Adrenal gland (tissue), 12 donors: ENCODE measurements around the gene FHIT. TPM values are rescaled to one million over a fixed set of nuclear protein-coding genes. Genes with fewer than 3 reads are reported as not detected.

Experiments
- DNase-seq, 7 donors: peaks; one replicate each; pipeline ENCODE4 v3.0.0-alpha.2; 2019 to 2020
- H3K27ac ChIP-seq, 5 donors: fragments of 200-600 bp; sonication (generic) in 4 of 5; 1 replicate in 3 of 5; 2 replicates in 2 of 5; pipeline versions ENCODE4 v1.5.1 to v1.8.0; 2016 to 2020; ENCODE audit warnings: mild to moderate bottlenecking in 1 of 5
- H3K27me3 ChIP-seq: fragments of 200-600 bp; 2 replicates; pipeline ENCODE4 v1.8.0; 2021
- H3K36me3 ChIP-seq, 2 donors: fragments of 200-600 bp; replicated peaks in 1 of 2; 1 replicate in 1 of 2; 2 replicates in 1 of 2; pipeline versions ENCODE4 v1.5.1 to v1.8.0; 2018 to 2022
- H3K4me1 ChIP-seq, 2 donors: fragments of 200-600 bp; replicated peaks in 1 of 2; 1 replicate in 1 of 2; 2 replicates in 1 of 2; pipeline versions ENCODE4 v1.5.1 to v1.8.0; 2018 to 2021
- H3K4me3 ChIP-seq, 4 donors: fragments of 200-600 bp; sonication (generic) in 3 of 4; one replicate each; pipeline ENCODE4 v1.5.1; 2016 to 2018
- H3K9me3 ChIP-seq, 3 donors: fragments of 200-600 bp; sonication (generic) in 1 of 3; replicated peaks in 1 of 3; 1 replicate in 2 of 3; 2 replicates in 1 of 3; pipeline versions ENCODE4 v1.5.1 to v1.8.0; 2016 to 2021
- POLR2A ChIP-seq, 2 donors: fragments of 450-650 bp; IDR thresholded peaks; one replicate each; pipeline ENCODE4 v1.6.1; 2017; ENCODE audit warnings: antibody characterized with exemption in 2 of 2, mild to moderate bottlenecking in 2 of 2, moderate library complexity in 1 of 2
- WGBS, 4 donors: extraction: QIAGEN DNeasy Blood & Tissue Kit in 2 of 4; methylation state at CpG; one replicate each; pipeline versions ENCODE4 v1.1.5 to v1.1.7; 2013 to 2017; 5-methylcytosine and 5-hydroxymethylcytosine counted together
- intact Hi-C, 2 donors: fragments of 100-400 bp; cut with DNase I; formaldehyde crosslinking; loops; one replicate each; pipeline versions ENCODE4 v1.14.1 to v1.15.0; 2022 to 2023
- polyA plus RNA-seq, 3 donors: library from polyadenylated mRNA; stranded (reverse); fragments of 200-250 nt in 2 of 3; fragments of 350-450 nt in 1 of 3; fragmentation: Illumina TruSeq in 1 of 3; extraction: RNeasy Lipid Tissue Mini Kit (QIAGEN cat#74804) in 1 of 3; gene quantifications; one replicate each; pipeline ENCODE4 v1.2.3, GENCODE V29; 2013 to 2014
- total RNA-seq, 9 donors: library from RNA; depleted of rRNA in 4 of 9; stranded (reverse); fragments of >200 nt in 4 of 9; fragments of 120-200 nt in 1 of 9; fragmentation: NEBNext Ultra II Directional in 1 of 9; extraction: Animal tissue kit (Norgen Biotek cat#: 25700) in 1 of 9; gene quantifications; one replicate each; pipeline versions ENCODE4 v1.1.0 to v1.2.4, GENCODE V29; 2013 to 2023
- TF ChIP-seq, protein P1 (sequence below), 6 experiments: fragments of 450-650 bp in 4 of 6; fragments of 200-600 bp in 2 of 6; sonication (generic) in 1 of 6; IDR thresholded peaks; 1 replicate in 5 of 6; 2 replicates in 1 of 6; pipeline versions ENCODE4 v1.5.1 to v1.8.0; 2016 to 2021; ENCODE audit warnings: antibody characterized with exemption in 6 of 6, mild to moderate bottlenecking in 2 of 6, moderate library complexity in 1 of 6
- donor health status: healthy with polysubstance abuse.
- donor health status: Bipolar disorder and iron deficiency.
- donor health status: DM: yes; HTN: yes; CAD: no.
- donor health status: DM: no; HTN: no; CAD: no.
- donor health status: DM: no; HTN: no; CAD: no.
- donor health status: DM: yes; HTN: yes; CAD: no.

Gene FHIT
- total and polyA plus RNA-seq, 12 donors: 14.1 to 43.9 (median 28.8) TPM

DNA sequence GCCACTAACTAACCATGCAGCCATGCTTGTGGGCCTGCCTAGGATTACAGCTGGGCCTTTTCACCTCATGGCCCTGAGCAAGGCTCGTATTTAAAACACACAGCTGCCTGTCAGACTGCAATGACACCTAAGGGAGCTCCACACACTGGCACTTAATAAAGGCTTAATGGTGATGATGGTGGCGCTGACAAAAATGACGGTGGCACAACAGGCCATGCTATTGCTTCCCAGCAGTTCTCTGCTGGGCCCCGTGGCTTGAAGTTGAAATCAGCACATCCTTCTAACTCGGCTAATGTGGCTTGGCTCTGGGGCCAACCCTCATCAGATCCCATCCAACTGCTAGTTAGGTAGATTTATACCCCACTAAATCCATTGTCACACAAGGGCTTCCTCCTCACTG lies 112.9 kb downstream of the FHIT start:
- Histone ChIP-seq H3K4me3 (no peak overlapping the region), H3K36me3 (no peaks in the 10 kb centered on the region), H3K27ac (no peak overlapping the region), H3K27me3 (no peaks in the 10 kb centered on the region), H3K4me1 (no peaks in the 10 kb centered on the region), H3K9me3 (no peaks in the 10 kb centered on the region)
- 79 to 91% (median 83%) methylated on average over 5 of the region's 5 CpGs for WGBS, 4 donors
- DNase-seq: no peak
- intact Hi-C loops: no loop called here
- TF ChIP-seq POLR2A (IDR thresholded peaks at IDR 0.05): no peak
- TF ChIP-seq, protein P1, sequence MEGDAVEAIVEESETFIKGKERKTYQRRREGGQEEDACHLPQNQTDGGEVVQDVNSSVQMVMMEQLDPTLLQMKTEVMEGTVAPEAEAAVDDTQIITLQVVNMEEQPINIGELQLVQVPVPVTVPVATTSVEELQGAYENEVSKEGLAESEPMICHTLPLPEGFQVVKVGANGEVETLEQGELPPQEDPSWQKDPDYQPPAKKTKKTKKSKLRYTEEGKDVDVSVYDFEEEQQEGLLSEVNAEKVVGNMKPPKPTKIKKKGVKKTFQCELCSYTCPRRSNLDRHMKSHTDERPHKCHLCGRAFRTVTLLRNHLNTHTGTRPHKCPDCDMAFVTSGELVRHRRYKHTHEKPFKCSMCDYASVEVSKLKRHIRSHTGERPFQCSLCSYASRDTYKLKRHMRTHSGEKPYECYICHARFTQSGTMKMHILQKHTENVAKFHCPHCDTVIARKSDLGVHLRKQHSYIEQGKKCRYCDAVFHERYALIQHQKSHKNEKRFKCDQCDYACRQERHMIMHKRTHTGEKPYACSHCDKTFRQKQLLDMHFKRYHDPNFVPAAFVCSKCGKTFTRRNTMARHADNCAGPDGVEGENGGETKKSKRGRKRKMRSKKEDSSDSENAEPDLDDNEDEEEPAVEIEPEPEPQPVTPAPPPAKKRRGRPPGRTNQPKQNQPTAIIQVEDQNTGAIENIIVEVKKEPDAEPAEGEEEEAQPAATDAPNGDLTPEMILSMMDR (IDR thresholded peaks at IDR 0.05): no peak

DNA sequence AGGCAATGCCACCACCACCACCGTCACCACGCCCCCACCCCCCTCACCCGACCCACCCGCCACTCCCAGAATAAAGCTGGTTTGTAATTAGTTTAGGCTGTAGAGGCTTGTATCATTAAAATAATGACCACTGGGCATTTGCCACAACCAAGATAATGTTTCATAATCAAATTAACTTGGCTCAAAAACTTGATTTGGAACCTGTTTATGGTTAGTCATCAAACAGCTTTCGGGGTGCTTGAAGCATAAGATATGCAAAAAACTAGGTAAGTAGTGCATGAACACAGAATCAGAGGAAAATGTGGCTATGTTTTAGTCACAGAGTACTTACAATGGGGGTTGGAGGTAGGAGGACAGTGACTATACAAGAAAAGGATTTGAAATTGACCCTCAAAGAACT lies 115.1 kb downstream of the FHIT start:
- H3K36me3 ChIP-seq: no peaks in the 10 kb centered on the region
- no peak for DNase-seq
- TF ChIP-seq, protein P1 (IDR thresholded peaks at IDR 0.05): no peak
- no peak for TF ChIP-seq POLR2A (IDR thresholded peaks at IDR 0.05)
- H3K4me3 ChIP-seq: no peak overlapping the region
- 72 to 96% (median 92%) methylated on average over 5 of the region's 5 CpGs for WGBS, 4 donors
- H3K9me3 ChIP-seq: no peaks in the 10 kb centered on the region
- no peak overlapping the region for H3K27ac ChIP-seq
- no peaks in the 10 kb centered on the region for H3K27me3 ChIP-seq
- no peaks in the 10 kb centered on the region for H3K4me1 ChIP-seq
- intact Hi-C loops: no loop called here

DNA sequence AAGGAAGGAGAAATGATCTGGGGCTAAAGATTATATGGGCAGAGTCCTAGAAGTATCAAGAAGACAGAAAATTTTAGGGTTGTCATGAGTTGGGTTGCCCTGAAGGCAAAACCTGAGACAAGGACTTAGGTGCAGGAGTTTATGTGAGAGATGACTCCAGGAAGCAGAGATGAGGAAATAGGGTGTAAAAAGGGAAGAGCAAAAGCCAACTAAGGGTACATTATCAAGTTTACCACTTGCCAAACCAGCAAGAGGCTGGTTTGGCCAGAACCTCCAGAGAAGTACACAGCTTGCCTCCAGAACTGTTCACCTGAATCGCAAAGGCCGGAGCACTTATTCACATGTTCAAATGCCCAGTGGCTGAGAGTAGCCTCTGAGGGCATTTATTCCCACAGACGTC lies 116.7 kb downstream of the FHIT start:
- no peaks in the 10 kb centered on the region for H3K9me3 ChIP-seq
- no peak overlapping the region for H3K27ac ChIP-seq
- TF ChIP-seq, protein P1 (IDR thresholded peaks at IDR 0.05): no peak
- no peak for TF ChIP-seq POLR2A (IDR thresholded peaks at IDR 0.05)
- no peaks in the 10 kb centered on the region for H3K27me3 ChIP-seq
- H3K4me3 ChIP-seq: no peak overlapping the region
- no peak for DNase-seq
- intact Hi-C loops: no loop called here
- H3K4me1 ChIP-seq: no peaks in the 10 kb centered on the region
- 84 to 97% (median 94%) methylated on average over 3 of the region's 3 CpGs for WGBS, 4 donors
- no peaks in the 10 kb centered on the region for H3K36me3 ChIP-seq

DNA sequence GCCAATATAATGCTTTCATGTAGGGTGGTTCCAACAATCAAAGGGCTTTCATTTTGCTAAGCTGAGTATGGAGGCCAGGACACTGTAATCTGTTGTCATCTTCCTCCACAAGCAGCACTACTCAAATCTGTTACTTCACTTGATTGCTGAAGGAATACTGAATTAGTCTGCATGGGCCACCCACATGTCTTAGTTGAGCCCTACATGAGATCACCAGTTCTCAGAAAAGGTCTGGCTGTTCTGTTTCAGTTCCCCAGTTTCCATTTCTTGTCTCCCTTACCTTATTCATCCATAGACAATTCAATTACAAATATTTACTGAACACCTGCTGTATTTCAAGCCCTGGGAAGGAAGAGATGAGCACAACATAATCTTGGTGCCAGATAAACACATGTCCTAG lies 119.2 kb downstream of the FHIT start:
- intact Hi-C loops: no loop called here
- Histone ChIP-seq H3K27ac (no peak overlapping the region), H3K9me3 (no peaks in the 10 kb centered on the region), H3K36me3 (no peaks in the 10 kb centered on the region), H3K27me3 (no peaks in the 10 kb centered on the region), H3K4me3 (no peak overlapping the region), H3K4me1 (no peaks in the 10 kb centered on the region)
- DNase-seq: no peak
- TF ChIP-seq, protein P1 (IDR thresholded peaks at IDR 0.05): no peak
- no peak for TF ChIP-seq POLR2A (IDR thresholded peaks at IDR 0.05)
